ENCODE results near the gene ABCC6. TPM values are rescaled to one million over a fixed set of nuclear protein-coding genes. Genes with fewer than 3 reads are reported as not detected.
"Not testable (repeated sequence)": the region's sequence is repeated elsewhere in the genome, so short reads cannot be mapped to it uniquely, and the experiment has no call there.

ABCC6 gene
- total RNA-seq, 2 experiments from 2014 or later = not detected

- CTCF ChIA-PET; H3K36me3 Mint-ChIP-seq (ENCODE audit: low read depth); ATAC-seq; H3K9me3 Mint-ChIP-seq (ENCODE audit: insufficient read depth); H3K4me1 Mint-ChIP-seq (ENCODE audit: low read depth); H3K27ac Mint-ChIP-seq; DNase-seq; H3K27me3 Mint-ChIP-seq (ENCODE audit: low read depth); H3K4me3 Mint-ChIP-seq; POLR2A ChIA-PET: not testable (repeated sequence)
Observed at GRCh38 chr16:16218349-16218748, 4.9 kb downstream of the ABCC6 start.

- H3K27me3 Mint-ChIP-seq (ENCODE audit: low read depth); ATAC-seq; CTCF ChIA-PET; H3K36me3 Mint-ChIP-seq (ENCODE audit: low read depth); H3K4me1 Mint-ChIP-seq (ENCODE audit: low read depth); H3K27ac Mint-ChIP-seq; POLR2A ChIA-PET; DNase-seq; H3K4me3 Mint-ChIP-seq; H3K9me3 Mint-ChIP-seq (ENCODE audit: insufficient read depth): not testable (repeated sequence)
Observed at GRCh38 chr16:16213863-16214293, 9.4 kb downstream of the ABCC6 start.

GRCh38 chr16:16211404-16211803, 11.9 kb downstream of the ABCC6 start:
- POLR2A ChIA-PET = not testable (repeated sequence)

GRCh38 chr16:16208461-16208860, 14.8 kb downstream of the ABCC6 start:
- CTCF ChIA-PET; DNase-seq; H3K36me3 Mint-ChIP-seq (ENCODE audit: low read depth); H3K4me1 Mint-ChIP-seq (ENCODE audit: low read depth); H3K27ac Mint-ChIP-seq; H3K27me3 Mint-ChIP-seq (ENCODE audit: low read depth); H3K9me3 Mint-ChIP-seq (ENCODE audit: insufficient read depth); H3K4me3 Mint-ChIP-seq; POLR2A ChIA-PET; ATAC-seq: not testable (repeated sequence)

More at GRCh38 chr16:16211404-16211803, 11.9 kb downstream of the ABCC6 start:
- CTCF ChIA-PET; H3K27ac Mint-ChIP-seq; H3K27me3 Mint-ChIP-seq (ENCODE audit: low read depth); H3K36me3 Mint-ChIP-seq (ENCODE audit: low read depth); DNase-seq; H3K4me3 Mint-ChIP-seq; H3K4me1 Mint-ChIP-seq (ENCODE audit: low read depth); H3K9me3 Mint-ChIP-seq (ENCODE audit: insufficient read depth); ATAC-seq: not testable (repeated sequence)

- H3K27ac Mint-ChIP-seq; H3K27me3 Mint-ChIP-seq (ENCODE audit: low read depth); H3K9me3 Mint-ChIP-seq (ENCODE audit: insufficient read depth); CTCF ChIA-PET; ATAC-seq; DNase-seq; H3K4me3 Mint-ChIP-seq; H3K4me1 Mint-ChIP-seq (ENCODE audit: low read depth); H3K36me3 Mint-ChIP-seq (ENCODE audit: low read depth); POLR2A ChIA-PET: not testable (repeated sequence)
Observed at GRCh38 chr16:16207787-16208334, 15.4 kb downstream of the ABCC6 start.

- H3K4me3 Mint-ChIP-seq; H3K36me3 Mint-ChIP-seq (ENCODE audit: low read depth); ATAC-seq; H3K9me3 Mint-ChIP-seq (ENCODE audit: insufficient read depth); DNase-seq; CTCF ChIA-PET; POLR2A ChIA-PET; H3K27ac Mint-ChIP-seq; H3K27me3 Mint-ChIP-seq (ENCODE audit: low read depth); H3K4me1 Mint-ChIP-seq (ENCODE audit: low read depth): not testable (repeated sequence)
Observed at GRCh38 chr16:16207097-16207786, 16.1 kb downstream of the ABCC6 start.

GRCh38 chr16:16205864-16206263, 17.4 kb downstream of the ABCC6 start:
- H3K4me3 Mint-ChIP-seq; DNase-seq; H3K27me3 Mint-ChIP-seq (ENCODE audit: low read depth); H3K27ac Mint-ChIP-seq; ATAC-seq; H3K9me3 Mint-ChIP-seq (ENCODE audit: insufficient read depth); H3K36me3 Mint-ChIP-seq (ENCODE audit: low read depth); H3K4me1 Mint-ChIP-seq (ENCODE audit: low read depth); POLR2A ChIA-PET; CTCF ChIA-PET: not testable (repeated sequence)

- POLR2A ChIA-PET; H3K9me3 Mint-ChIP-seq (ENCODE audit: insufficient read depth); H3K4me1 Mint-ChIP-seq (ENCODE audit: low read depth); DNase-seq; H3K27ac Mint-ChIP-seq; ATAC-seq; H3K27me3 Mint-ChIP-seq (ENCODE audit: low read depth); CTCF ChIA-PET; H3K4me3 Mint-ChIP-seq; H3K36me3 Mint-ChIP-seq (ENCODE audit: low read depth): not testable (repeated sequence)
Observed at GRCh38 chr16:16204552-16204951, 18.7 kb downstream of the ABCC6 start.

- H3K27me3 Mint-ChIP-seq (ENCODE audit: low read depth); POLR2A ChIA-PET; H3K27ac Mint-ChIP-seq; ATAC-seq; H3K36me3 Mint-ChIP-seq (ENCODE audit: low read depth); H3K4me3 Mint-ChIP-seq; H3K9me3 Mint-ChIP-seq (ENCODE audit: insufficient read depth); DNase-seq; H3K4me1 Mint-ChIP-seq (ENCODE audit: low read depth); CTCF ChIA-PET: not testable (repeated sequence)
Observed at GRCh38 chr16:16203494-16203893, 19.8 kb downstream of the ABCC6 start.

GRCh38 chr16:16202400-16203143, 20.7 kb downstream of the ABCC6 start:
- POLR2A ChIA-PET; H3K27me3 Mint-ChIP-seq (ENCODE audit: low read depth); CTCF ChIA-PET; H3K4me1 Mint-ChIP-seq (ENCODE audit: low read depth); H3K36me3 Mint-ChIP-seq (ENCODE audit: low read depth); H3K9me3 Mint-ChIP-seq (ENCODE audit: insufficient read depth); H3K4me3 Mint-ChIP-seq: not testable (repeated sequence)
- DNase-seq = peak; percentile 70
- peak; percentile 79 for ATAC-seq
- H3K27ac Mint-ChIP-seq = peak overlapping the region; percentile 49

GRCh38 chr16:16201880-16202279, 21.4 kb downstream of the ABCC6 start:
- CTCF ChIA-PET = not testable (repeated sequence)

GRCh38 chr16:16200391-16200790, 22.9 kb downstream of the ABCC6 start:
- DNase-seq; H3K36me3 Mint-ChIP-seq (ENCODE audit: low read depth); H3K27ac Mint-ChIP-seq; ATAC-seq; CTCF ChIA-PET; H3K4me3 Mint-ChIP-seq; H3K27me3 Mint-ChIP-seq (ENCODE audit: low read depth); POLR2A ChIA-PET; H3K9me3 Mint-ChIP-seq (ENCODE audit: insufficient read depth): not testable (repeated sequence)
- peaks cover 14% of the 10 kb centered on the region for H3K4me1 Mint-ChIP-seq (ENCODE audit: low read depth)

More at GRCh38 chr16:16201880-16202279, 21.4 kb downstream of the ABCC6 start:
- peaks cover 13% of the 10 kb centered on the region for H3K4me1 Mint-ChIP-seq (ENCODE audit: low read depth)
- H3K27ac Mint-ChIP-seq; H3K4me3 Mint-ChIP-seq; POLR2A ChIA-PET; DNase-seq; H3K27me3 Mint-ChIP-seq (ENCODE audit: low read depth); ATAC-seq; H3K9me3 Mint-ChIP-seq (ENCODE audit: insufficient read depth); H3K36me3 Mint-ChIP-seq (ENCODE audit: low read depth): not testable (repeated sequence)
